HepG2 (cell line): ENCODE measurements around the gene COLEC12. TPM values are rescaled to one million over a fixed set of nuclear protein-coding genes. Genes with fewer than 3 reads are reported as not detected.
A peak's percentile ranks its signal among the peaks of the same experiment; 100 is the strongest.

Experiments used
- ARID4A ChIP-seq: sonication (generic); formaldehyde crosslinking; IDR thresholded peaks from 2 replicates; pipeline ENCODE4 v1.5.0; 2020; ENCODE audit warnings: mild to moderate bottlenecking, missing genetic modification reagents, borderline replicate concordance
- FOXA3 ChIP-seq: IDR thresholded peaks from 2 replicates; pipeline ENCODE4 v1.6.1; 2016; ENCODE audit warnings: missing genetic modification reagents, missing compliant biosample characterization
- GATA4 ChIP-seq: sonication (generic); IDR thresholded peaks from 2 replicates; pipeline ENCODE4 v1.6.1; 2016; ENCODE audit warnings: antibody characterized with exemption, low read depth, borderline replicate concordance
- HOXA5 ChIP-seq: sonication (generic); formaldehyde crosslinking; IDR thresholded peaks from 2 replicates; pipeline ENCODE4 v1.4.0; 2020; ENCODE audit warnings: missing genetic modification reagents
- ZNF530 ChIP-seq: sonication (generic); formaldehyde crosslinking; IDR thresholded peaks from 2 replicates; pipeline ENCODE4 v1.5.0; 2020; ENCODE audit warnings: low read depth, mild to moderate bottlenecking, missing genetic modification reagents
- ZNF660 ChIP-seq: sonication (generic); formaldehyde crosslinking; IDR thresholded peaks from 2 replicates; pipeline ENCODE4 v1.5.1; 2020; ENCODE audit warnings: mild to moderate bottlenecking, low read depth, missing genetic modification reagents, borderline replicate concordance
- ZSCAN29 ChIP-seq: sonication (generic); formaldehyde crosslinking; conservative IDR thresholded peaks from 2 replicates; pipeline ENCODE4 v1.4.0; 2020; ENCODE audit warnings: mild to moderate bottlenecking, missing genetic modification reagents
- polyA plus RNA-seq, 8 experiments: library from polyadenylated mRNA; depleted of rRNA in 3 of 8; stranded (reverse) in 7 of 8; unstranded in 1 of 8; fragments of >200 nt; fragmentation: Illumina TruSeq in 4 of 8; extraction: Trizol in 4 of 8; gene quantifications; 2 replicates each; pipeline versions ENCODE4 v1.2.1 to v1.2.3, GENCODE V29; 2011 to 2016; ENCODE audit warnings: low read depth in 4 of 8, missing spikeins in 1 of 8, mixed read lengths in 1 of 8; ENCODE audit not compliant: insufficient read depth in 1 of 8
- total RNA-seq, 5 experiments: library from RNA; depleted of rRNA; stranded (reverse); fragments of >200 nt; fragmentation: Illumina TruSeq; extraction: Trizol; gene quantifications; 2 replicates each; pipeline ENCODE4 v1.2.3, GENCODE V29; 2016; ENCODE audit warnings: low read depth in 1 of 5
- TF ChIP-seq, protein P1 (sequence below): sonication (generic); formaldehyde crosslinking; IDR thresholded peaks from 2 replicates; pipeline ENCODE4 v1.4.0; 2020; ENCODE audit warnings: low read depth, mild to moderate bottlenecking, missing genetic modification reagents
- TF ChIP-seq, protein P2 (sequence below): IDR thresholded peaks from 2 replicates; pipeline ENCODE4 v1.6.1; 2016; ENCODE audit warnings: mild to moderate bottlenecking, missing biosample characterization, missing genetic modification reagents
- TF ChIP-seq, protein P3 (sequence below): sonication (generic); formaldehyde crosslinking; IDR thresholded peaks from 2 replicates; pipeline ENCODE4 v1.9.0; 2021; ENCODE audit warnings: mild to moderate bottlenecking, missing genetic modification reagents
- TF ChIP-seq, protein P4 (sequence below): sonication (generic); formaldehyde crosslinking; IDR thresholded peaks from 2 replicates; pipeline ENCODE4 v1.8.0; 2022; ENCODE audit warnings: missing genetic modification reagents, mild to moderate bottlenecking, inconsistent platforms, borderline replicate concordance

COLEC12 gene
- total and polyA plus RNA-seq, 2 of the 13 experiments (the other 11 are each of a cell fraction or from before 2014, with no cell fraction given), result 0.02 to 0.11 TPM

DNA sequence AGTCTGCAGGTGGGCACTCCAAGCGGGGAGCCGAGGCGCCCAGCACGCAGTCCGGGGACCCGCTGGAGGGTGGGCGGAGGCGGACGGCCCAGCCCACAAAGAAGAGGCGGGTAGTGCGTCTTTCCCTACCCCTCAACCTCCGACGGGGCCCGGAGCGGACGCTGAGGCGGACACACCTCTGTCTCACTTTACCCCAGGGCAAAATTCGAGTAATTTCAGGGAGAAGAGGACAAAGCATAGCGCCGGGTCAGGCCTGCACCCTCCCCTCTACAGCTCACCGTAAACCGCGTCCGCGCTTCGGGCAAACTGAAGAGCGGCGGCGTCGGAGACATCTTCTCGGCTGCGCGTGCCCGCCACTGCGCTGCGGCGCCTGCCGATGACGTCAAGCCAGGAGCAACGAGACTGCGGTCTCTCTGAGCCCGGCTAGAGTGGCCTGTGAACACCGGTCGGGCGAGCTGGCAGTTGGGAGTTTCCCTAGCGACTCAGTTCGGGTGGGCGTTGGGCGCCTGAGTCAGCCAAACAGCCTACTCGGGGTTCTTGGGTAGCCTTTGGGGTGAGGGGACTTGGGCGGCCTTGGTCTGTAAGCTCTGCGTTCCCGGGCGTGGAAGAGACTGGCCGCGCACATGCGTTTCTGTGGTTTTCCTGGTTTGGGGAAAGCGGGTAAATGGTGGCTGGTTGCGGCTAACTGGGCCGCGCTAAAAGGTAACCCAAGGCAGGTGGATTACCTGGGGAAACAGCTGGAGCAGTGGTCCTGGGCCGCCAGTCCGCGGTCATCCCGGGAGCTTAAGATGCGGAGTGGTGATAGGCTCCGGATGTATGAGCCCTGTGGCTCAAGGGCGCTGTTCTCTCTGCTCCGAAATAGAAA lies 232.6 kb downstream of the COLEC12 start, which contains the start of gene THOC1 (continued):
- TF ChIP-seq ARID4A (CRISPR knock-in tag) (peak; percentile 95), ZSCAN29 (peak; percentile 71; the same call in 1 of the 2 replicates), ZNF660 (no peak), HOXA5 (CRISPR knock-in tag) (peak; percentile 34; the same call in 1 of the 2 replicates), ZNF530 (CRISPR knock-in tag) (no peak), FOXA3 (CRISPR knock-in tag) (peak; percentile 50; the same call in 1 of the 2 replicates), GATA4 (peak; percentile 39; the same call in 1 of the 2 replicates)
- TF ChIP-seq, protein P1, sequence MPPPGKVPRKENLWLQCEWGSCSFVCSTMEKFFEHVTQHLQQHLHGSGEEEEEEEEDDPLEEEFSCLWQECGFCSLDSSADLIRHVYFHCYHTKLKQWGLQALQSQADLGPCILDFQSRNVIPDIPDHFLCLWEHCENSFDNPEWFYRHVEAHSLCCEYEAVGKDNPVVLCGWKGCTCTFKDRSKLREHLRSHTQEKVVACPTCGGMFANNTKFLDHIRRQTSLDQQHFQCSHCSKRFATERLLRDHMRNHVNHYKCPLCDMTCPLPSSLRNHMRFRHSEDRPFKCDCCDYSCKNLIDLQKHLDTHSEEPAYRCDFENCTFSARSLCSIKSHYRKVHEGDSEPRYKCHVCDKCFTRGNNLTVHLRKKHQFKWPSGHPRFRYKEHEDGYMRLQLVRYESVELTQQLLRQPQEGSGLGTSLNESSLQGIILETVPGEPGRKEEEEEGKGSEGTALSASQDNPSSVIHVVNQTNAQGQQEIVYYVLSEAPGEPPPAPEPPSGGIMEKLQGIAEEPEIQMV, result peak; percentile 95
- TF ChIP-seq, protein P2, sequence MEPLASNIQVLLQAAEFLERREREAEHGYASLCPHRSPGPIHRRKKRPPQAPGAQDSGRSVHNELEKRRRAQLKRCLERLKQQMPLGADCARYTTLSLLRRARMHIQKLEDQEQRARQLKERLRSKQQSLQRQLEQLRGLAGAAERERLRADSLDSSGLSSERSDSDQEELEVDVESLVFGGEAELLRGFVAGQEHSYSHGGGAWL (CRISPR knock-in tag), result peak; percentile 81; the same call in 1 of the 2 replicates
- TF ChIP-seq, protein P3, sequence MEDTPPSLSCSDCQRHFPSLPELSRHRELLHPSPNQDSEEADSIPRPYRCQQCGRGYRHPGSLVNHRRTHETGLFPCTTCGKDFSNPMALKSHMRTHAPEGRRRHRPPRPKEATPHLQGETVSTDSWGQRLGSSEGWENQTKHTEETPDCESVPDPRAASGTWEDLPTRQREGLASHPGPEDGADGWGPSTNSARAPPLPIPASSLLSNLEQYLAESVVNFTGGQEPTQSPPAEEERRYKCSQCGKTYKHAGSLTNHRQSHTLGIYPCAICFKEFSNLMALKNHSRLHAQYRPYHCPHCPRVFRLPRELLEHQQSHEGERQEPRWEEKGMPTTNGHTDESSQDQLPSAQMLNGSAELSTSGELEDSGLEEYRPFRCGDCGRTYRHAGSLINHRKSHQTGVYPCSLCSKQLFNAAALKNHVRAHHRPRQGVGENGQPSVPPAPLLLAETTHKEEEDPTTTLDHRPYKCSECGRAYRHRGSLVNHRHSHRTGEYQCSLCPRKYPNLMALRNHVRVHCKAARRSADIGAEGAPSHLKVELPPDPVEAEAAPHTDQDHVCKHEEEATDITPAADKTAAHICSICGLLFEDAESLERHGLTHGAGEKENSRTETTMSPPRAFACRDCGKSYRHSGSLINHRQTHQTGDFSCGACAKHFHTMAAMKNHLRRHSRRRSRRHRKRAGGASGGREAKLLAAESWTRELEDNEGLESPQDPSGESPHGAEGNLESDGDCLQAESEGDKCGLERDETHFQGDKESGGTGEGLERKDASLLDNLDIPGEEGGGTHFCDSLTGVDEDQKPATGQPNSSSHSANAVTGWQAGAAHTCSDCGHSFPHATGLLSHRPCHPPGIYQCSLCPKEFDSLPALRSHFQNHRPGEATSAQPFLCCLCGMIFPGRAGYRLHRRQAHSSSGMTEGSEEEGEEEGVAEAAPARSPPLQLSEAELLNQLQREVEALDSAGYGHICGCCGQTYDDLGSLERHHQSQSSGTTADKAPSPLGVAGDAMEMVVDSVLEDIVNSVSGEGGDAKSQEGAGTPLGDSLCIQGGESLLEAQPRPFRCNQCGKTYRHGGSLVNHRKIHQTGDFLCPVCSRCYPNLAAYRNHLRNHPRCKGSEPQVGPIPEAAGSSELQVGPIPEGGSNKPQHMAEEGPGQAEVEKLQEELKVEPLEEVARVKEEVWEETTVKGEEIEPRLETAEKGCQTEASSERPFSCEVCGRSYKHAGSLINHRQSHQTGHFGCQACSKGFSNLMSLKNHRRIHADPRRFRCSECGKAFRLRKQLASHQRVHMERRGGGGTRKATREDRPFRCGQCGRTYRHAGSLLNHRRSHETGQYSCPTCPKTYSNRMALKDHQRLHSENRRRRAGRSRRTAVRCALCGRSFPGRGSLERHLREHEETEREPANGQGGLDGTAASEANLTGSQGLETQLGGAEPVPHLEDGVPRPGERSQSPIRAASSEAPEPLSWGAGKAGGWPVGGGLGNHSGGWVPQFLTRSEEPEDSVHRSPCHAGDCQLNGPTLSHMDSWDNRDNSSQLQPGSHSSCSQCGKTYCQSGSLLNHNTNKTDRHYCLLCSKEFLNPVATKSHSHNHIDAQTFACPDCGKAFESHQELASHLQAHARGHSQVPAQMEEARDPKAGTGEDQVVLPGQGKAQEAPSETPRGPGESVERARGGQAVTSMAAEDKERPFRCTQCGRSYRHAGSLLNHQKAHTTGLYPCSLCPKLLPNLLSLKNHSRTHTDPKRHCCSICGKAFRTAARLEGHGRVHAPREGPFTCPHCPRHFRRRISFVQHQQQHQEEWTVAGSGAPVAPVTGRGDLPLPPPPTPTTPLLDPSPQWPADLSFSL (CRISPR knock-in tag), result 0 out of 2 replicates have a peak, but pooled peaks have one; percentile 28
- TF ChIP-seq, protein P4, sequence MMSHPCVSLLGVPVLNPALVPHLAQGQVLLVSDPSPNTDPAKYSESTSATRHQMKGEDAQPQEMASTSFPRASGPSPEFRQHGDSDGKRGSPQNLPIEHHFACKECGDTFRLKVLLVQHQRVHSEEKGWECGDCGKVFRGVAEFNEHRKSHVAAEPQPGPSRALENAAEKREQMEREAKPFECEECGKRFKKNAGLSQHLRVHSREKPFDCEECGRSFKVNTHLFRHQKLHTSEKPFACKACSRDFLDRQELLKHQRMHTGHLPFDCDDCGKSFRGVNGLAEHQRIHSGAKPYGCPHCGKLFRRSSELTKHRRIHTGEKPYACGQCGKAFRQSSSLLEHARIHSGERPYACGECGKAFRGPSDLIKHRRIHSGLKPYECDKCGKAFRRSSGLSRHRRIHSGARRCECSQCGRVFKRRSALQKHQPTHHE, result peak; percentile 86
